K562 (cell line): Measurements from ENCODE around the gene UTP20. TPM values are rescaled to one million over a fixed set of nuclear protein-coding genes. Genes with fewer than 3 reads are reported as not detected.

Experiments
- ATF7 ChIP-seq: fragments of 450-650 bp; IDR thresholded peaks from 2 replicates; pipeline ENCODE4 v1.7.1; 2014; ENCODE audit warnings: mild to moderate bottlenecking, moderate library complexity
- CBFA2T2 ChIP-seq: fragments of 450-650 bp; conservative IDR thresholded peaks from 2 replicates; pipeline ENCODE4 v1.6.1; 2017; ENCODE audit warnings: mild to moderate bottlenecking
- CHD1 ChIP-seq: fragments of 200-600 bp; sonication (generic); IDR thresholded peaks from one replicate; pipeline ENCODE4 v1.6.1; 2012; ENCODE audit warnings: mild to moderate bottlenecking, moderate library complexity, low read length, inconsistent platforms
- CHD7 ChIP-seq: fragments of 200-600 bp; sonication (generic); IDR thresholded peaks from one replicate; pipeline ENCODE4 v1.6.1; 2012; ENCODE audit warnings: mild to moderate bottlenecking, low read depth, low read length, inconsistent platforms
- COPS2 ChIP-seq: fragments of 450-650 bp; conservative IDR thresholded peaks from 2 replicates; pipeline ENCODE4 v1.6.1; 2016; ENCODE audit warnings: mild to moderate bottlenecking, moderate library complexity
- NR3C1 ChIP-seq: sonication (generic); formaldehyde crosslinking; IDR thresholded peaks from 2 replicates; pipeline ENCODE4 v1.8.1; 2022; ENCODE audit warnings: missing genetic modification reagents
- POLR2AphosphoS2 ChIP-seq: IDR thresholded peaks from 2 replicates; pipeline ENCODE4 v1.6.1; 2012; ENCODE audit warnings: low read length, improper control_type of control experiment
- USF1 ChIP-seq: sonication (generic); formaldehyde crosslinking; IDR thresholded peaks from 2 replicates; pipeline ENCODE4 v1.9.0; 2022; ENCODE audit warnings: mild to moderate bottlenecking, missing genetic modification reagents
- ZNF444 ChIP-seq: fragments of 250-450 bp; sonication (Bioruptor Pico); IDR thresholded peaks from 2 replicates; pipeline ENCODE4 v1.4.0; 2020; ENCODE audit warnings: mild to moderate bottlenecking, moderate library complexity
- polyA plus RNA-seq, 8 experiments: library from polyadenylated mRNA; depleted of rRNA in 4 of 8; stranded (reverse) in 5 of 8; unstranded in 3 of 8; fragments of >200 nt; fragmentation: Nextera tagmentation in 2 of 8; fragmentation: Illumina TruSeq in 1 of 8; extraction: Ambion mirVana in 2 of 8; extraction: Trizol in 1 of 8; gene quantifications; 2 replicates each; pipeline versions ENCODE4 v1.2.1 to v1.2.3, GENCODE V29; 2011 to 2014; ENCODE audit warnings: inconsistent platforms in 1 of 8, missing spikeins in 1 of 8
- total RNA-seq, 7 experiments: library from RNA; depleted of rRNA in 6 of 7; stranded (reverse); fragments of >200 nt in 6 of 7; fragmentation: Illumina TruSeq in 2 of 7; extraction: Trizol in 2 of 7; gene quantifications; 2 replicates each; pipeline versions ENCODE4 v1.2.1 to v1.2.3, GENCODE V29; 2011 to 2021; ENCODE audit warnings: low replicate concordance in 1 of 7

The UTP20 gene
- total and polyA plus RNA-seq, 9 of the 15 experiments (the other 6 are each of a cell fraction or from before 2014, with no cell fraction given): 4.3 to 41.3 (median 20.7) TPM

GRCh38 chr12:101327546-101327945 lies 47.6 kb downstream of the UTP20 start (continued):
- TF ChIP-seq CHD7: no peak
- TF ChIP-seq POLR2AphosphoS2: no peak
- TF ChIP-seq NR3C1 (CRISPR knock-in tag): no peak
- TF ChIP-seq USF1 (CRISPR knock-in tag): no peak
- TF ChIP-seq ZNF444 (CRISPR knock-in tag): no peak
- no peak for TF ChIP-seq CBFA2T2
- TF ChIP-seq ATF7: no peak
- no peak for TF ChIP-seq CHD1
- TF ChIP-seq COPS2: no peak
- TF ChIP-seq, all 486 proteins: peak for 0
